Measurements from ENCODE around the gene ZNF274.

ZNF274 gene

GRCh38 chr19:58212336-58213074 is 29.6 kb downstream of the ZNF274 start:
- TF ChIP-seq CTCF (conservative IDR thresholded peaks at IDR 0.05; ENCODE audit: low read depth, low read length), result no peak
- no peak overlapping the region for H3K4me3 ChIP-seq (ENCODE audit: low read length)
- no peak for DNase-seq (ENCODE audit: low read depth)

DNA sequence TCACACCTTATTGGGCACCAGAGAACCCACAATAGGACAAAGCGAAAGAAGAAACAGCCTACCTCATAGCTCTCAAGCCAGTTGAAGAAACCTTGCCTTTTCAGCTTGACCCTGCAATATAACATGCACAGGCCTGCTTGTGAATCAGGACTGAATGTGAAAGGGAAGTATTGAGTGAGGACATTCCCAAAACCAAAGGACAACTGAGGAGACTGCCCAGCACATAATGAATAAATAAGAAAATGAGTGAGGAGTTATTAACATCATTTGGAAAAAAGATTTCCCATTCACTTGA is 30.2 kb downstream of the ZNF274 start:
- no peak for DNase-seq (ENCODE audit: low read depth)
- TF ChIP-seq CTCF (conservative IDR thresholded peaks at IDR 0.05; ENCODE audit: low read depth, low read length), result no peak
- H3K4me3 ChIP-seq (ENCODE audit: low read length), result no peak overlapping the region

GRCh38 chr19:58217069-58217481 is 34.2 kb downstream of the ZNF274 start:
- H3K4me3 ChIP-seq (ENCODE audit: low read length), result no peak overlapping the region
- no peak for DNase-seq (ENCODE audit: low read depth)
- TF ChIP-seq CTCF (conservative IDR thresholded peaks at IDR 0.05; ENCODE audit: low read depth, low read length), result no peak

DNA sequence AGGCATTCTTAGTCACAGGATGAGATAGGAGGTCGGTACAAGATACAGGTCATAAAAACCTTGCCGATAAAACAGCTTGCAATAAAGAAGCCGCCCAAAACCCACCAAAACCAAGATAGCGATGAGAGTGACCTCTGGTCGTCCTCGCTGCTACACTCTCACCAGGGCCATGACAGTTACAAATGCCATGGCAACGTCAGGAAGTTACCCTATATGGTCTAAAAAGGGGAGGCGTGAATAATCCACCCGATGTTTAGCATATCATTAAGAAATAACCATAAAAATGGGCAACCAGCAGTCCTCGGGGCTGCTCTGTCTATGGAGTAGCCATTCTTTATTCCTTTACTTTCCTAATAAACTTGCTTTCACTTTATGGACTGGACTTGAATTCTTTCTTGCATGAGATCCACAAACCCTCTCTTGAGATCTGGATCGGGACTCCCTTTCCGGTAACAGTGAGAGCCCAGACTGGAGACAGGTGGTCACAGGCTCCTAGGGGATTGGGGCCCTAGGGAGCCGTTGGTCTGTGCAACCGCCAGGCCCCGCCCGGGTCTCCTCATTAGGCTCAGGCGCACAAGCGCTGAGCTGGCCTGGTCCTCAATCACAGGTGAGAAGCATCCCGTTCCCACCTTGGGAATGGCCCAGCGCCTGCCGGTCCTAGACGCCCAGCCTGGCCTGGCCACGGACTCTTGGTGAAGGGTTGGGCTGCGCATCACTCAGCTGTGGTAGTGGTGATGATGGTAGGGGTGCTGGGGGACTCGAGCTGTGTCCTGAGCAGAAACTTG is 34.9 kb downstream of the ZNF274 start:
- DNase-seq (ENCODE audit: low read depth), result no peak
- no peak for TF ChIP-seq CTCF (conservative IDR thresholded peaks at IDR 0.05; ENCODE audit: low read depth, low read length)
- no peak overlapping the region for H3K4me3 ChIP-seq (ENCODE audit: low read length)

GRCh38 chr19:58218899-58219298 is 36.0 kb downstream of the ZNF274 start:
- DNase-seq (ENCODE audit: low read depth), result no peak
- TF ChIP-seq CTCF (conservative IDR thresholded peaks at IDR 0.05; ENCODE audit: low read depth, low read length), result peak; percentile 22
- no peak overlapping the region for H3K4me3 ChIP-seq (ENCODE audit: low read length)

GRCh38 chr19:58227964-58228584 is 45.2 kb downstream of the ZNF274 start:
- no peak for DNase-seq (ENCODE audit: low read depth)
- peak overlapping the region; percentile 83 for H3K4me3 ChIP-seq (ENCODE audit: low read length)
- no peak for TF ChIP-seq CTCF (conservative IDR thresholded peaks at IDR 0.05; ENCODE audit: low read depth, low read length)

All from retinal pigment epithelial cell (primary cell).